Measurements from ENCODE around the gene ARGLU1.

ARGLU1 gene

GRCh38 chr13:106530980-106531481 lies 36.9 kb downstream of the ARGLU1 start:
- H3K4me3 ChIP-seq (ENCODE audit: low read depth, low read length): no peak overlapping the region
- TF ChIP-seq CTCF (IDR thresholded peaks at IDR 0.05; ENCODE audit: borderline replicate concordance, insufficient read depth, low read depth, low read length): no peak

DNA sequence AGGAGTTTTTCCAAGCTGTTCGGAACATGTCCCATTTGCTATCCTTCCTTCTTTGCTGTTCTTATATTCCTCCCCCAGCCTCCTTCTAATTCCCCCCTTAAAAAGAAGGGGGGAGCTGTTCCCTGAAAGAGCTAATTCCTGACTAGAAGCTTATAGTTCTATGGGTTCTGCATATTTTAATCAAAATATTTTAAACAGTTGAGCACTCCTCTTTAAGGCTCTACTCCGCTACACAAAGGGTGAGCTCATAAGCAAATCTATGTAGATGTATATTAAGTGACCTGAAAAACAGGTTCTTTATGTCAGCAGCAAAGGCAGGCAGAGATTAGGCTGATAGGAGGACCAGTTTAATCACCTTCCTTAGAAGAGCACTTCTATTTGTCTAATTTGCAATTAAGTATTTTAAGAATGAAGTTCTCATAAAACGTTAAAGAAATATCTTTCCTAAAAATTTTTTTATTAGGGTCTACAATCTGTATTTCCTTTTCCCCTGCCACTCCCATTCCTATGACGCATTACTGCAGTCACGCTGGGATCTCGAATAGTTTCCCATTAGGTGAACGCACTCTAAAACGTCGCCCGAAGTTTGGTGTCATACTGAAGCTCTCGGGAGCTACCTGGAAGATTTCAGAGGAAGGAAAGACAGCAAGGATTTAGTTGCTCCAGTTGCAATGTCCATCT lies 37.6 kb downstream of the ARGLU1 start:
- no peak overlapping the region for H3K4me3 ChIP-seq (ENCODE audit: low read depth, low read length)
- TF ChIP-seq CTCF (IDR thresholded peaks at IDR 0.05; ENCODE audit: borderline replicate concordance, insufficient read depth, low read depth, low read length): no peak

GRCh38 chr13:106529415-106530170 lies 38.3 kb downstream of the ARGLU1 start:
- no peak for TF ChIP-seq CTCF (IDR thresholded peaks at IDR 0.05; ENCODE audit: borderline replicate concordance, insufficient read depth, low read depth, low read length)
- H3K4me3 ChIP-seq (ENCODE audit: low read depth, low read length): no peak overlapping the region

DNA sequence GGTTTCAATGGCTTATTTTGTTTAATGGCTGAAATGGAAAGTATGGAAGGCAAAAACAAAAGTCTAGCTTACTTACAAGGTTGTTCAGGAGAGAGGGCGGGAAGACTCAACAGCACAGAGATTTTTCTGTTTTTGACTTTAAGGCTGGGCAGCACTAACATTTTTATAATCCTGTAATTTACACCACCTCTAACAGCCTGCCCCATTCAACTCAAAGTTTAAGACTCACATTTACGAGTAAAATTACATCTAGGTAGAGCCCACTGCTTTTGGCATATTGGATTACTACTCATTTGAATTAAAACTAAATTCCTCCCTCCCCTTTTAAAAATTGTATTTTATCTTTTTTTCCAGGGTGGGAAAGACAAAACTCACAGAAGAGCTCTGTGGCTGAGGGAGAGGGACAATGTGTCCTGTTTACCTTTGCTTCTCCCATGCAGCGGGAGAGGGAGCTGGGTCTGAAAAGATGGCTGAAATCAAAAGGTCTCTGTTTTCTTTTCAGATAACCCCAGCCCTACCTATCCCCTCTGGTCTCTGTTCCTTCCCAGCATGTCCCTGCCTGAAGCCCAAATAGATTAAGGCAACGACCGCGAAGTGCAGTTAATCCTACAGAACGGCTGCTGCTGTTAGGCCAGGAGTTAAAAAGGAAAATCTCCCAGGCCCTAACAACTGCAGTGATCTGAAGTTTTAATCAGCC lies 39.1 kb downstream of the ARGLU1 start:
- H3K4me3 ChIP-seq (ENCODE audit: low read depth, low read length): no peak overlapping the region

DNA sequence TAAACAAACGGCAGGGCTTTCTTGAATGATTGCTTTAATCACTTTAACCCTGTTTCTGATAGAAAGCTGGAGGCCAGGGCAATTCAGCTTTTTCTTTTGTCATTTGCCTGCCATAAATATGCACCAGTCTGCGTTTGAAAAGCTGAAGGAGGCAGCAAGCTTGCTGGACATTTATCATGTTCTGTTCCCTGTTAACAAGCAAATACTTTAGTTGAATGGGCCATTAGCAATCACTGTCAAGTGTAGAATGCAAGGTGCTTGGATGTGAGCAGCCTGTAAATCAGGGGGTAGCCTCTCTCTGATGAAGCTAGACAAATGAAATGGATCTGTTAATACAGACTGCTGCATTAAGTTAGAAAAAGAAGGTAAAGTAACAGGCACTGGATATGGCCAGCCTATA lies 40.1 kb downstream of the ARGLU1 start:
- no peak for TF ChIP-seq CTCF (IDR thresholded peaks at IDR 0.05; ENCODE audit: borderline replicate concordance, insufficient read depth, low read depth, low read length)
- H3K4me3 ChIP-seq (ENCODE audit: low read depth, low read length): no peak overlapping the region

More for the DNA sequence above, 39.1 kb downstream of the ARGLU1 start:
- TF ChIP-seq CTCF (IDR thresholded peaks at IDR 0.05; ENCODE audit: borderline replicate concordance, insufficient read depth, low read depth, low read length): no peak

- no peak for TF ChIP-seq CTCF (IDR thresholded peaks at IDR 0.05; ENCODE audit: borderline replicate concordance, insufficient read depth, low read depth, low read length)
- H3K4me3 ChIP-seq (ENCODE audit: low read depth, low read length): no peak overlapping the region
These were observed 40.5 kb downstream of the ARGLU1 start for GRCh38 chr13:106527445-106527801.
